ENCODE results near the gene RXFP1. TPM values are rescaled to one million over a fixed set of nuclear protein-coding genes. Genes with fewer than 3 reads are reported as not detected.

The RXFP1 gene
- total and polyA plus RNA-seq, 9 donors = 0.35 to 3.6 (median 0.73) TPM

DNA sequence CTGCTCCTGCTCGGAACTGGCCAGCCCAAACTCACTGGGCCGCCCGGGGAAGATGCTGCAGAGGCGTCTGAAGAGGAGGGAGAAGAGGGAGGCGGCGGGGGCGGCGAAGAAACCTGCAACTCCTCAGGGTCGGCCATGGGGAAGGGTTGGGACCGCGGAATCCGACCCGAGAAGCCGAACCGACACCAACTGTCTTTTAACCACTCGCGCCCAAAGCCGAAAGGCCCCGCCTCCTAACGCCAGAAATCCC lies 149.9 kb downstream of the RXFP1 start, which contains the start of gene C4orf46:
Gene C4orf46 (minus strand): TSS at position 223 of the 250 bp plus-strand sequence. CDS start 86 bp downstream, at position 137.
- Histone ChIP-seq H3K4me3 (peak within 1 kb of the TSS; percentile 81), H3K4me1 (ENCODE audit: insufficient read depth) (peaks cover 5% of the 10 kb centered on the region), H3K27me3 (no peaks in the 10 kb centered on the region), H3K9me3 (no peaks in the 10 kb centered on the region), H3K27ac (peak within 1 kb of the TSS; percentile 90 to 98), H3K36me3 (no peaks in the 10 kb centered on the region)
- TF ChIP-seq CTCF (IDR thresholded peaks at IDR 0.05) (no peak), EP300 (IDR thresholded peaks at IDR 0.05) (no peak), POLR2A (IDR thresholded peaks at IDR 0.05) (no peak)
- 0 to 2% (median 1%) methylated on average over 20 of the region's 20 CpGs for WGBS, 3 donors
- intact Hi-C loops (cut with DNase I) = no loop called here
- no peak for DNase-seq

GRCh38 chr4:158671915-158672806 lies 150.5 kb downstream of the RXFP1 start, which contains the start of gene ETFDH:
ETFDH (plus strand) TSS chr4:158672296; CDS start chr4:158672457, 161 bp downstream.
- H3K27ac ChIP-seq = peak within 1 kb of the TSS; percentile 90 to 98
- no peaks in the 10 kb centered on the region for H3K36me3 ChIP-seq
- H3K27me3 ChIP-seq = no peaks in the 10 kb centered on the region
- DNase-seq = peak; percentile 98 to 99 (median 99)
- H3K9me3 ChIP-seq = no peaks in the 10 kb centered on the region
- H3K4me3 ChIP-seq = peak within 1 kb of the TSS; percentile 81
- peaks cover 5% of the 10 kb centered on the region for H3K4me1 ChIP-seq (ENCODE audit: insufficient read depth)
- intact Hi-C loops (cut with DNase I) = no loop called here
- 0 to 1% (median 0%) methylated on average over 60 of the region's 60 CpGs for WGBS, 3 donors
- peak; percentile 84 for TF ChIP-seq POLR2A (IDR thresholded peaks at IDR 0.05)
- TF ChIP-seq EP300 (IDR thresholded peaks at IDR 0.05) = peak; percentile 44
- peak; percentile 60 to 79 (median 78) for TF ChIP-seq CTCF (IDR thresholded peaks at IDR 0.05)

GRCh38 chr4:158673633-158674032 lies 152.0 kb downstream of the RXFP1 start:
- intact Hi-C loops (cut with DNase I) = no loop called here
- no peak for DNase-seq
- 78 to 83% (median 80%) methylated on average over 3 of the region's 3 CpGs for WGBS, 3 donors
- Histone ChIP-seq H3K36me3 (no peaks in the 10 kb centered on the region), H3K27me3 (no peaks in the 10 kb centered on the region), H3K27ac (no peak overlapping the region), H3K9me3 (no peaks in the 10 kb centered on the region), H3K4me3 (no peak overlapping the region), H3K4me1 (ENCODE audit: insufficient read depth) (peaks cover 5% of the 10 kb centered on the region)
- TF ChIP-seq EP300 (IDR thresholded peaks at IDR 0.05) = no peak
- TF ChIP-seq CTCF (IDR thresholded peaks at IDR 0.05) = no peak
- TF ChIP-seq POLR2A (IDR thresholded peaks at IDR 0.05) = no peak

- TF ChIP-seq POLR2A (IDR thresholded peaks at IDR 0.05) (no peak), EP300 (IDR thresholded peaks at IDR 0.05) (no peak), CTCF (IDR thresholded peaks at IDR 0.05) (no peak)
Measured at GRCh38 chr4:158676076-158676475, 154.4 kb downstream of the RXFP1 start.

More at GRCh38 chr4:158676076-158676475, 154.4 kb downstream of the RXFP1 start:
- Histone ChIP-seq H3K36me3 (no peaks in the 10 kb centered on the region), H3K27ac (no peak overlapping the region), H3K4me3 (no peak overlapping the region), H3K27me3 (no peaks in the 10 kb centered on the region), H3K9me3 (no peaks in the 10 kb centered on the region), H3K4me1 (ENCODE audit: insufficient read depth) (peaks cover 5% of the 10 kb centered on the region)
- no peak for DNase-seq
- 77 to 90% (median 78%) methylated on average over 5 of the region's 5 CpGs for WGBS, 3 donors
- intact Hi-C loops (cut with DNase I) = no loop called here

Measured in ovary (tissue), 9 donors.